ENCODE measurements around the gene PRKN. TPM values are rescaled to one million over a fixed set of nuclear protein-coding genes. Genes with fewer than 3 reads are reported as not detected.

The PRKN gene
- total RNA-seq, 4 donors from 2014 or later = 8.4 to 44.8 (median 12.6) TPM

- TF ChIP-seq CTCF (IDR thresholded peaks at IDR 0.05) = no peak
- no peak for DNase-seq (ENCODE audit: low spot score)
- ATAC-seq (ENCODE audit: low FRiP score) = no peak
Measured at GRCh38 chr6:161557333-161558107, 1170.0 kb downstream of the PRKN start.

GRCh38 chr6:161554883-161555282, 1172.7 kb downstream of the PRKN start:
- ATAC-seq (ENCODE audit: low FRiP score) (no peak), DNase-seq (ENCODE audit: low spot score) (no peak)
- TF ChIP-seq CTCF (IDR thresholded peaks at IDR 0.05) = no peak

DNA sequence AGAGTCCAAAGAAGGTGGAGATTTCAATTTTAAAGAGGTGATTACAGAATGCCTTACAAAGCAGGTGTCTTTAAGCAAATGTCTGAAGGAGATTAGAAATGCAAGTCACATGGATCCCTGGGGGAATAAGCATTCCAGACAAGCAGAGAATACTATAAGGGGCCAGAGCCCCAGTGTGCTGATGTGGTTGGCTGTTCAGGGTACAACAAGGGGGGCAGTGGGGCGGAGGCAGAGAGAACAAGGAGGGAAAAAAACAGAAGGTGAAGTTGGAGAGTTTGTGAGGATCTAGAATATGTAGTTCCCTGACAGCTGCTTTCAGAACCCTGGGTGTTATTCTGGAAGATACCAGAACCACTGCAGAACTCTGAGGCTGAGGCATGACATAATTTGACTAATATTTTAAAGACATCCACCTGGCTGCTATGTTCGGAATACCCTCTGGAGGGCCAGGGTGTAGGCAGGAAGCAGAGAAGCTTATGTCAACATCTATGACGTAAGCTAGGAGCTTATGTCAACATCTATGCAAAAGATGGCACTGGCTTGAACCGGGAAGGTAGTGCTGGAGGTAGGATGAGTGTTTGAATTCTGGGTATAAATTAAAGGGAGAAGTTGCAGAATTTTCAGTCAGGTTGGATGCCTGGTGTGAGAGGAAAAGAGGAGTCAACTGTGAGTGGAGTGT, 1177.5 kb downstream of the PRKN start:
- DNase-seq (ENCODE audit: low spot score) (no peak), ATAC-seq (ENCODE audit: low FRiP score) (no peak)
- no peak for TF ChIP-seq CTCF (IDR thresholded peaks at IDR 0.05)

- ATAC-seq (ENCODE audit: low FRiP score) (no peak), DNase-seq (ENCODE audit: low spot score) (no peak)
- TF ChIP-seq CTCF (IDR thresholded peaks at IDR 0.05) = no peak
Measured at GRCh38 chr6:161548713-161549296, 1178.8 kb downstream of the PRKN start.

DNA sequence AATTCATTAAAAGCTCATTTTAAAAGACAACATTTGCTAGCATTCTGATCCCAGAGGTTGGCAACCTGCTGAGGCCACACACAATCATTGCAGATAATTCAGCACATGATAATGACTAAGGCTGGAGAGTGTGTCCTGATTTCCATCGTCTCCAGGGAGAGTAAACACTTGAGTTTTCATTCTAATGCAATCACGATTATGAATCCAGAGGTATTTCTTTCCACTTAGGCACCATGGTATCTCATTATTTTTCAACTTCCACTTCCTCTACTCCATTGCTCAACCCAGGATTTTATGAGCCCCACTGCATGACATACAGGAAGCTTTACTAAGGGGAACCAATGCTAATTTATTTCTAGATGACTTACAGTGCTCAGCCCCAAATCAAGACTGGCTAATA, 1179.9 kb downstream of the PRKN start:
- no peak for TF ChIP-seq CTCF (IDR thresholded peaks at IDR 0.05)
- DNase-seq (ENCODE audit: low spot score) = no peak
- peak; percentile 37 for ATAC-seq (ENCODE audit: low FRiP score)

GRCh38 chr6:161546632-161547031, 1180.9 kb downstream of the PRKN start:
- TF ChIP-seq CTCF (IDR thresholded peaks at IDR 0.05) = no peak
- DNase-seq (ENCODE audit: low spot score) (no peak), ATAC-seq (ENCODE audit: low FRiP score) (no peak)

All from omental fat pad (tissue), 4 donors.